AG04450 (cell line): ENCODE data around the gene USP3. TPM values are rescaled to one million over a fixed set of nuclear protein-coding genes. Genes with fewer than 3 reads are reported as not detected.

Experiments used
- CTCF ChIA-PET: fragments of 300-600, 350-600 bp; formaldehyde crosslinking; extraction: SDS; loops from one replicate; lab custom pipeline; 2022; ENCODE audit warnings: antibody characterized with exemption, inconsistent platforms; lab: Charles Lee
- POLR2A ChIA-PET: fragments of 350-600 bp; formaldehyde crosslinking; extraction: SDS; loops from one replicate; lab custom pipeline; 2021; ENCODE audit warnings: antibody characterized with exemption, inconsistent platforms; lab: Yijun Ruan, JAX
- DNase-seq: peaks from one replicate; pipeline ENCODE4 v3.0.0-alpha.2; 2011; ENCODE audit warnings: low read depth, low spot score
- H3K27ac ChIP-seq: one replicate; pipeline ENCODE4 v1.5.1; 2012; ENCODE audit warnings: low read depth, low read length, control low read depth
- H3K27me3 ChIP-seq: one replicate; pipeline ENCODE4 v1.6.0; 2012; ENCODE audit warnings: low read length; ENCODE audit not compliant: control insufficient read depth, insufficient read depth
- H3K4me3 ChIP-seq: 2 replicates; pipeline ENCODE4 v1.5.1; 2011; ENCODE audit warnings: mild to moderate bottlenecking, low read depth, low read length, control low read depth
- H3K9me3 ChIP-seq: 2 replicates; pipeline ENCODE4 v1.5.1; 2012; ENCODE audit warnings: low read length; ENCODE audit not compliant: control insufficient read depth, insufficient read depth
- CTCF ChIP-seq: IDR thresholded peaks from 2 replicates; pipeline ENCODE4 v1.5.1; 2011; ENCODE audit warnings: low read depth, low read length, control low read depth, inconsistent platforms
- polyA plus RNA-seq: library from polyadenylated mRNA; depleted of rRNA; stranded (reverse); fragments of >200 nt; gene quantifications from 2 replicates; pipeline ENCODE4 v1.2.3, GENCODE V29; 2011

The USP3 gene
- polyA plus RNA-seq, 1 experiment, result 30.7 TPM

DNA sequence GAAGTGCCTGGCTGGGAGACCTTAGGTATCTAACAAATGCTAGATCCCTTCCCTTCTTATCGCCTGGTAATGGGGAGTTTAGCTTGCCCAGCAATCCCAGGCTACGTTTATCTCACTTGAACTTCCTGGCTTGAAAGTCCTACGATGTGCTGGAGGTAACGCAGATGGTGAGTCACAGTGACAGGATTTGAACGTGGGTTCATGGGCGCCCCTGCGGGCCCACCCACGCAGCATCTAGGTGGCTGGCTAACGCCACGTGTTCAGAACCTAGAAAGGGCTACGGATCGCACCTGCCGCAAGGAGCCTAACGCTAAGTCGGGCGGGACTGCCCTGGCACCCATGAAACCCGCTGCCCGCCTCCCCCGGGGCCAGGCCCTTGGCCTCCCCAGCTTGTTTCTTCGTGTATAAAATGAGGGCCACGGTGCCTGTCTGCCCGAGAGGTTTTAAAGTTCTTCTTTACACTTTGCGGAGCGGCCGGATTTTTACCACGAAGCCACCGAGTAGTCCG is 600 bp upstream of the USP3 start:
- Histone ChIP-seq H3K4me3 (peak overlapping the region; percentile 64), H3K27me3 (no peaks in the 10 kb centered on the region), H3K9me3 (no peaks in the 10 kb centered on the region; the same call in 1 of the 2 replicates), H3K27ac (peak overlapping the region; percentile 99)
- peak; percentile 58 for DNase-seq
- ChIA-PET CTCF (interaction anchor here (0.6 to 1.3 kb wide), 3 partner anchors 16 to 38 kb away, joined by 3 to 4 read pairs (median 3); no protein-coding TSS in a partner anchor), POLR2A (interaction anchor here (0.5 to 1.2 kb wide), 4 partner anchors 12 to 327 kb away, joined by 3 to 11 read pairs (median 4); partner anchors contain the start of gene FBXL22)
- no peak for TF ChIP-seq CTCF

DNA sequence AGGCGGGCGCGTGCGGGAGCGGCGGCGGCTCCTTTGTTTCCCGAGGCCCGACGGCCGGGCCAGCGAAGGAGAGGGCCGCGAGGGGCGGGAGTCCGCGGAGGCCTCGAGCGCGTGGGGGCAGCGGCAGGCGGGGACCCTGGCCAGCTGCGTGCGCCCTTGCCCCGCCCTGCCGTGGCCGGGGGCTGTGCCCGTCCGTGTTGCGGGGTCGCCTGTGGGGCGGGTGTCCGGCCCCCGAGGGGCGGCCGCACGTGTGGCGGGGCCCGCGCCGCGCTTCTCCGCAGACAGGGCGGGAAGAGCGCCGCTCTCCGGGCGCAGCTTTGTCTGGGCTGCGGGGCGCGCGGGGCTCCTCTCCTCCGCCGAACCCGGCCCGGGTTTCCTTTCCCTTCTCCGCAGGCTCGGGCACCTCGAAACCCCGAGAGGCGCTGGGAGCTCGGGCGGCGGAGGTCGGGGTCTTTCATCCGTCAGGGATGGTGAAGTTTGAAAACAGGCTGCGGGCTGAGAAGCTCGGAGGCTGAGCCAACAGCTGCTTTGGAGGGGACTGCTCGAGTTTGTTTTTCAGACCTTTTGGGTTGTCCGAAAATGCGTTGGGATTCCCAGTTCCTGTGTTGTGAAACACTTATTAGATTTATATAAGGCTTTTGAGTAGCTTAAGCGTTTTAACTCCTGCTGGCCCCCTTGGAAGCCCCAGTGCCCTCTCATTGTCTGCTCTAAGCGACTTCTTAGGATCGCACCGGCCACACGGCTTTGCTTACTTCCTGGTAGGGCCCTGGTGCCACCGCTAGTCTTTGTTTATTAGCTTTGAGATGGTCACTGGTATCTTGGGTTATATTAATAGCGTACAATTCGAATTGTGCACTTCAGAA is 817 bp downstream of the USP3 start:
- Histone ChIP-seq H3K27ac (peak overlapping the region; percentile 84), H3K4me3 (peak overlapping the region; percentile 90), H3K9me3 (no peaks in the 10 kb centered on the region; the same call in 1 of the 2 replicates), H3K27me3 (no peaks in the 10 kb centered on the region)
- ChIA-PET CTCF (interaction anchor here (0.6 to 2.5 kb wide), 11 partner anchors 9 to 96 kb away, joined by 3 to 13 read pairs (median 3); no protein-coding TSS in a partner anchor), POLR2A (interaction anchor here (0.7 to 1.3 kb wide), 9 partner anchors 12 to 564 kb away, joined by 3 to 11 read pairs (median 4); partner anchors contain the start of gene FBXL22)
- no peak for DNase-seq
- TF ChIP-seq CTCF, result peak; percentile 21; the same call in 1 of the 2 replicates

- H3K27ac ChIP-seq, result peak overlapping the region; percentile 84
- CTCF ChIA-PET, result interaction anchor here (0.6 to 2.5 kb wide), 11 partner anchors 8 to 104 kb away, joined by 3 to 13 read pairs (median 3); no protein-coding TSS in a partner anchor
- H3K9me3 ChIP-seq, result no peaks in the 10 kb centered on the region; the same call in 1 of the 2 replicates
- H3K4me3 ChIP-seq, result peak overlapping the region; percentile 90
- no peaks in the 10 kb centered on the region for H3K27me3 ChIP-seq
- DNase-seq, result no peak
- TF ChIP-seq CTCF, result no peak
- POLR2A ChIA-PET, result interaction anchor here (0.6 to 1.3 kb wide), 5 partner anchors 13 to 93 kb away, joined by 3 to 9 read pairs (median 4); no protein-coding TSS in a partner anchor
Observed at GRCh38 chr15:63505842-63506222, 1.4 kb downstream of the USP3 start.

- CTCF ChIA-PET, result interaction anchor here (1.0 to 2.5 kb wide), 5 partner anchors 10 to 103 kb away, joined by 3 to 13 read pairs (median 5); no protein-coding TSS in a partner anchor
- POLR2A ChIA-PET, result interaction anchor here (0.6 to 1.1 kb wide), 2 partner anchors 39 to 92 kb away, joined by 3 to 9 read pairs; no protein-coding TSS in a partner anchor
- no peak for TF ChIP-seq CTCF
- DNase-seq, result no peak
- Histone ChIP-seq H3K9me3 (no peaks in the 10 kb centered on the region; the same call in 1 of the 2 replicates), H3K27ac (no peak overlapping the region), H3K27me3 (no peaks in the 10 kb centered on the region), H3K4me3 (peak overlapping the region; percentile 90)
Observed at GRCh38 chr15:63506537-63507035, 2.2 kb downstream of the USP3 start.
